Activated B cell treated with CpG ODN at 0.5 μM for 24 hours (primary cell): ENCODE data around the gene CAMK2D. TPM values are rescaled to one million over a fixed set of nuclear protein-coding genes. Genes with fewer than 3 reads are reported as not detected.
"Not testable (repeated sequence)": the region's sequence is repeated elsewhere in the genome, so short reads cannot be mapped to it uniquely, and the experiment has no call there.

Source experiments
- ATAC-seq: fragments of 200-7000 bp; cut with Tn5 transposase; one replicate; pipeline ENCODE4 v1.10.0; 2021; ENCODE audit warnings: low read depth, mild to moderate bottlenecking, moderate library complexity
- CTCF ChIA-PET: fragments of 350-600 bp; sonication (Branson Sonifier 250); formaldehyde crosslinking; loops from one replicate; lab custom pipeline; 2021; ENCODE audit warnings: antibody characterized with exemption; lab: Charles Lee
- POLR2A ChIA-PET: fragments of 350-600 bp; sonication (Branson Sonifier 250); formaldehyde crosslinking; loops from one replicate; lab custom pipeline; 2021; ENCODE audit warnings: antibody characterized with exemption; lab: Charles Lee
- DNase-seq: peaks from one replicate; pipeline ENCODE4 v3.0.0; 2022
- H3K27ac Mint-ChIP-seq: one replicate; pipeline ENCODE4 v1.8.0; 2020; ENCODE audit warnings: mixed read lengths
- H3K27me3 Mint-ChIP-seq: one replicate; pipeline ENCODE4 v1.8.0; 2021; ENCODE audit warnings: mixed read lengths
- H3K36me3 Mint-ChIP-seq: one replicate; pipeline ENCODE4 v1.8.0; 2021; ENCODE audit warnings: low read depth, mixed read lengths
- H3K4me1 Mint-ChIP-seq: one replicate; pipeline ENCODE4 v1.8.0; 2021; ENCODE audit warnings: mixed read lengths
- H3K4me3 Mint-ChIP-seq: one replicate; pipeline ENCODE4 v1.8.0; 2020; ENCODE audit warnings: mild to moderate bottlenecking, mixed read lengths
- H3K9me3 Mint-ChIP-seq: one replicate; pipeline ENCODE4 v1.8.0; 2020; ENCODE audit warnings: mixed read lengths
- CTCF ChIP-seq: fragments of 200-600 bp; IDR thresholded peaks from one replicate; pipeline ENCODE4 v1.8.0; 2022; ENCODE audit warnings: antibody characterized with exemption, mild to moderate bottlenecking
- intact Hi-C: fragments of 100-400 bp; cut with micrococcal nuclease; formaldehyde crosslinking; loops from one replicate; pipeline ENCODE4 v1.15.1; 2024
- total RNA-seq: library from RNA; stranded (reverse); gene quantifications from 2 replicates; pipeline ENCODE4 v1.2.3, GENCODE V29; 2022

The CAMK2D gene
- total RNA-seq, 1 donor from 2014 or later: 72.9 TPM

- POLR2A ChIA-PET: no interaction called here
- TF ChIP-seq CTCF: no peak
Observed at GRCh38 chr4:113766882-113767281, 5.3 kb upstream of the CAMK2D start.

GRCh38 chr4:113764720-113765264 is 3.3 kb upstream of the CAMK2D start:
- H3K36me3 Mint-ChIP-seq: peaks cover 24% of the 10 kb centered on the region
- ChIA-PET CTCF (no interaction called here), POLR2A (no interaction called here)
- H3K27me3 Mint-ChIP-seq: no peaks in the 10 kb centered on the region
- no peak overlapping the region for H3K27ac Mint-ChIP-seq
- peaks cover 14% of the 10 kb centered on the region for H3K4me1 Mint-ChIP-seq
- no peak for TF ChIP-seq CTCF
- no peak overlapping the region for H3K4me3 Mint-ChIP-seq
- intact Hi-C loops: loop anchor here (5.0 kb wide), 2 partner anchors 1477 to 1532 kb away; partner anchors contain the start of genes AP1AR and TIFA
- ATAC-seq (no peak), DNase-seq (no peak)
- H3K9me3 Mint-ChIP-seq: no peaks in the 10 kb centered on the region

More at GRCh38 chr4:113766882-113767281, 5.3 kb upstream of the CAMK2D start:
- Mint-ChIP-seq H3K36me3 (peaks cover 8% of the 10 kb centered on the region), H3K4me3 (no peak overlapping the region), H3K9me3 (no peaks in the 10 kb centered on the region), H3K27ac (no peak overlapping the region), H3K4me1 (peaks cover 9% of the 10 kb centered on the region), H3K27me3 (no peaks in the 10 kb centered on the region)
- ATAC-seq: no peak
- CTCF ChIA-PET: interaction anchor here (0.8 kb wide), 1 partner anchor 372 kb away, joined by 3 read pairs; no protein-coding TSS in a partner anchor
- intact Hi-C loops: no loop called here
- DNase-seq: no peak

- intact Hi-C loops: loop anchor here (2.0 to 5.0 kb wide), 5 partner anchors 115 to 1532 kb away; partner anchors contain the start of genes AP1AR, LARP7, TIFA and ZGRF1
- POLR2A ChIA-PET: not testable (repeated sequence)
Observed at GRCh38 chr4:113763923-113764322, 2.4 kb upstream of the CAMK2D start.

GRCh38 chr4:113763029-113763285 is 1.4 kb upstream of the CAMK2D start:
- ChIA-PET POLR2A (interaction anchor here (0.7 to 3.6 kb wide), 7 partner anchors 12 to 222 kb away, joined by 3 to 86 read pairs (median 5); no protein-coding TSS in a partner anchor), CTCF (interaction anchor here (0.6 to 1.8 kb wide), 3 partner anchors 127 to 368 kb away, joined by 3 to 7 read pairs (median 3); no protein-coding TSS in a partner anchor)

More at GRCh38 chr4:113763923-113764322, 2.4 kb upstream of the CAMK2D start:
- DNase-seq, H3K9me3 Mint-ChIP-seq, H3K27me3 Mint-ChIP-seq, H3K4me3 Mint-ChIP-seq, ATAC-seq, CTCF ChIA-PET: not testable (repeated sequence)
- H3K36me3 Mint-ChIP-seq: peaks cover 24% of the 10 kb centered on the region
- H3K27ac Mint-ChIP-seq: peak overlapping the region; percentile 21
- peaks cover 21% of the 10 kb centered on the region for H3K4me1 Mint-ChIP-seq

More at GRCh38 chr4:113763029-113763285, 1.4 kb upstream of the CAMK2D start:
- H3K27ac Mint-ChIP-seq: peak overlapping the region; percentile 100
- H3K27me3 Mint-ChIP-seq: no peaks in the 10 kb centered on the region
- DNase-seq (no peak), ATAC-seq (no peak)
- peaks cover 30% of the 10 kb centered on the region for H3K4me1 Mint-ChIP-seq
- H3K36me3 Mint-ChIP-seq: peaks cover 33% of the 10 kb centered on the region
- intact Hi-C loops: loop anchor here (2.0 to 5.0 kb wide), 5 partner anchors 116 to 1531 kb away; partner anchors contain the start of genes AP1AR, LARP7, TIFA and ZGRF1
- H3K9me3 Mint-ChIP-seq: no peaks in the 10 kb centered on the region
- no peak for TF ChIP-seq CTCF
- H3K4me3 Mint-ChIP-seq: peak overlapping the region; percentile 99
